Measurements from ENCODE around the gene ZNF830. TPM values are rescaled to one million over a fixed set of nuclear protein-coding genes. Genes with fewer than 3 reads are reported as not detected.

Gene ZNF830
- total and polyA plus RNA-seq, 9 of the 15 experiments (the other 6 are each of a cell fraction or from before 2014, with no cell fraction given) = 13.1 to 28.7 (median 21.7) TPM

DNA sequence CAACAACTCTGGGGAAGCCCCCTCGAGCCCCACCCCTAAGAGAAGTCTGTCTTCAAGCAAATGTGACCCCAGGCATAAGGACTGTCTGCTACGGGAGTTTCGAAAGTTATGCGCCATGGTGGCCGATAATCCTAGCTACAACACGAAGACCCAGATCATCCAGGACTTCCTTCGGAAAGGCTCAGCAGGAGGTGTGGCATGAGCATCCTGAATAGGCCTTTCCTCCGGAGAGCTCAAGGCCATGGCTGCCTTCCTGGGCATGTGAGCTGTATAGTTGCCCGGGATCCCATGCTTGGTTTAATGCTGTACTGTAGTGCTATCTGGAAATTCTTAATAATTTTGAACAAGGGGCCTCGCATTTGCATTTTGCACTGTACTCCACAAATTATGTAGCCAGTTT, 28.1 kb downstream of the ZNF830 start:
- Histone ChIP-seq H3K4me3 (no peak overlapping the region), H3K79me2 (ENCODE audit: control insufficient read depth, insufficient read depth, low read length) (peaks cover 20% of the 10 kb centered on the region), H3K4me1 (replicated peaks in 1 of 2; ENCODE audit: control insufficient read depth in 2 of 2, insufficient read depth in 2 of 2, low read length in 2 of 2) (peaks cover 8 to 14% of the 10 kb centered on the region in 2 experiments; a peak in 4 of 5 replicates), H3K9ac (ENCODE audit: insufficient read depth in 1 of 2, low read depth in 2 of 2, low read length in 2 of 2) (no peak overlapping the region), H3K27me3 (ENCODE audit: control insufficient read depth in 2 of 2, insufficient read depth in 2 of 2, low read length in 2 of 2) (no peaks in the 10 kb centered on the region), H2AFZ (ENCODE audit: low read depth, low read length) (no peak overlapping the region), H3K27ac (ENCODE audit: extremely low read depth, low read depth, low read length) (no peak overlapping the region), H3K36me3 (ENCODE audit: control insufficient read depth, insufficient read depth, low read length) (peaks cover 90% of the 10 kb centered on the region), H3K4me2 (ENCODE audit: insufficient read depth, low read length) (no peak overlapping the region), H3K9me1 (ENCODE audit: control insufficient read depth, insufficient read depth, low read length) (no peaks in the 10 kb centered on the region), H4K20me1 (replicated peaks; ENCODE audit: control insufficient read depth, insufficient read depth, low read length) (no peaks in the 10 kb centered on the region), H3K9me3 (replicated peaks; ENCODE audit: control insufficient read depth, insufficient read depth, low read depth, low read length) (no peaks in the 10 kb centered on the region)
- CTCF ChIA-PET (ENCODE audit: low intra/inter-chr PET ratio) = no interaction called here
- intact Hi-C loops (cut with micrococcal nuclease) (no loop called here), in situ Hi-C loops (cut with MboI) (no loop called here)
- DNase-seq (ENCODE audit: extremely low read depth in 1 of 4, low spot score in 3 of 4) (no peak), ATAC-seq (no peak), FAIRE-seq (no peak)
- no TSS peak for BruUV-seq (replicated peaks)
- 90% methylated on average over 10 of the region's 10 CpGs for WGBS (ENCODE audit: insufficient coverage, low coverage, missing lambda C conversion rate)
- POLR2A ChIA-PET = interaction anchor here (0.6 to 0.8 kb wide), 2 partner anchors 8 to 16 kb away, joined by 3 read pairs; no protein-coding TSS in a partner anchor
- no peak for TF ChIP-seq SMAD1 (IDR thresholded peaks at IDR 0.05; ENCODE audit: low read depth, low read length, partially characterized antibody)
- no peak for TF ChIP-seq RNF2 (IDR thresholded peaks at IDR 0.05)
- TF ChIP-seq ZNF263 (CRISPR knock-in tag; IDR thresholded peaks at IDR 0.05; ENCODE audit: borderline replicate concordance) = no peak
- TF ChIP-seq ZBTB1 (CRISPR knock-in tag; IDR thresholded peaks at IDR 0.05; ENCODE audit: borderline replicate concordance, low read depth) = no peak
- TF ChIP-seq TFAM (CRISPR knock-in tag; conservative IDR thresholded peaks at IDR 0.05) = no peak
- no peak for TF ChIP-seq SREBF1 (IDR thresholded peaks at IDR 0.05; ENCODE audit: borderline replicate concordance, low read depth, low read length)
- no peak for TF ChIP-seq ZNF184 (CRISPR knock-in tag; IDR thresholded peaks at IDR 0.05)
- no peak for TF ChIP-seq ZNF668 (CRISPR knock-in tag; IDR thresholded peaks at IDR 0.05)
- no peak for TF ChIP-seq ZNF143 (CRISPR knock-in tag; IDR thresholded peaks at IDR 0.05)
- no peak for TF ChIP-seq HSF4 (CRISPR knock-in tag; IDR thresholded peaks at IDR 0.05; ENCODE audit: borderline replicate concordance)
- no peak for TF ChIP-seq KLF10 (CRISPR knock-in tag; IDR thresholded peaks at IDR 0.05)
- no peak for TF ChIP-seq FOXP1 (CRISPR knock-in tag; IDR thresholded peaks at IDR 0.05)
- TF ChIP-seq IRF2 (CRISPR knock-in tag; IDR thresholded peaks at IDR 0.05) = no peak
- no peak for TF ChIP-seq PHF8 (IDR thresholded peaks at IDR 0.05; ENCODE audit: borderline replicate concordance, low read length)
- no peak for TF ChIP-seq NR0B1 (IDR thresholded peaks at IDR 0.05; ENCODE audit: partially characterized antibody)
- TF ChIP-seq RB1 (IDR thresholded peaks at IDR 0.05; ENCODE audit: low read depth) = no peak
- TF ChIP-seq TRIM28 (IDR thresholded peaks at IDR 0.05) = no peak
- TF ChIP-seq, protein P1, sequence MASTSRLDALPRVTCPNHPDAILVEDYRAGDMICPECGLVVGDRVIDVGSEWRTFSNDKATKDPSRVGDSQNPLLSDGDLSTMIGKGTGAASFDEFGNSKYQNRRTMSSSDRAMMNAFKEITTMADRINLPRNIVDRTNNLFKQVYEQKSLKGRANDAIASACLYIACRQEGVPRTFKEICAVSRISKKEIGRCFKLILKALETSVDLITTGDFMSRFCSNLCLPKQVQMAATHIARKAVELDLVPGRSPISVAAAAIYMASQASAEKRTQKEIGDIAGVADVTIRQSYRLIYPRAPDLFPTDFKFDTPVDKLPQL (IDR thresholded peaks at IDR 0.05; ENCODE audit: extremely low read depth, insufficient read length) = no peak
- TF ChIP-seq CREB3 (tag; conservative IDR thresholded peaks at IDR 0.05; ENCODE audit: low read depth) = no peak
- no peak for TF ChIP-seq ZBTB8A (IDR thresholded peaks at IDR 0.05; ENCODE audit: partially characterized antibody)

All from K562 (cell line).